Left cardiac atrium (tissue), 4 donors: ENCODE results near the gene TTR. TPM values are rescaled to one million over a fixed set of nuclear protein-coding genes. Genes with fewer than 3 reads are reported as not detected.

Experiments
- ATAC-seq, 2 donors: fragments of 200-7000 bp; cut with Tn5 transposase; one replicate each; pipeline ENCODE4 v1.9.1; 2020; ENCODE audit warnings: mild to moderate bottlenecking in 2 of 2, moderate library complexity in 2 of 2
- DNase-seq: peaks from one replicate; pipeline ENCODE4 v3.0.0-alpha.2; 2020
- intact Hi-C, 2 donors: fragments of 100-400 bp; cut with DNase I; formaldehyde crosslinking; loops; one replicate each; pipeline versions ENCODE4 v1.14.1 to v1.15.1; 2022 to 2023
- total RNA-seq, 2 donors: library from RNA; stranded (reverse); fragmentation: NEBNext Ultra II Directional; extraction: Animal tissue kit (Norgen Biotek cat#: 25700); gene quantifications; one replicate each; pipeline ENCODE4 v1.2.1, GENCODE V29; 2021
- donor health status: DM: no; HTN: yes; CAD: no.
- donor health status: DM: no; HTN: yes; CAD: no; lungs with severe emphysema.
- donor health status: DM: yes; HTN: yes; CAD: no.
- donor health status: Dilated cardiomyopathy.

The TTR gene
- total RNA-seq, 2 donors from 2014 or later: 0.34 TPM; not detected in 1

DNA sequence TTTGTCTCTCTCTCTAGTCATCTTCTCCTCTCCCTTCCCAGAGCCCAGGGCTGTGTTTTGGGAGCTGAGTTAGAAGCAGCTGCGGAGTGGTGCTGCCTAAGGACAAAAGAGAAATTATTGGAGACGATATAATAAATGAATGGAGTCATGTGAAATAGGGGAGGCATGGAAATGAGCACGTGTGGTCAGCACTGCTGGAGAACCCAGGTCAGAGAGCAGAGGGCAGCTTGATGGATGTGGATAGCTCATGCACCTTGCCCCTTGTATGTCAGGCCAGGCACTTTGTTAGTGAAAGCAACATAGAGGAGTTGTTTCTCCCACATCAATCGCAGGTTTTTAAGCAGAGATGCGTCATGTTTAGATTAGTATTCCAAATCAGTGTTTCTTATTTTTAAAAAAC is 15.7 kb downstream of the TTR start:
- DNase-seq (no peak), ATAC-seq (no peak)
- intact Hi-C loops: no loop called here

DNA sequence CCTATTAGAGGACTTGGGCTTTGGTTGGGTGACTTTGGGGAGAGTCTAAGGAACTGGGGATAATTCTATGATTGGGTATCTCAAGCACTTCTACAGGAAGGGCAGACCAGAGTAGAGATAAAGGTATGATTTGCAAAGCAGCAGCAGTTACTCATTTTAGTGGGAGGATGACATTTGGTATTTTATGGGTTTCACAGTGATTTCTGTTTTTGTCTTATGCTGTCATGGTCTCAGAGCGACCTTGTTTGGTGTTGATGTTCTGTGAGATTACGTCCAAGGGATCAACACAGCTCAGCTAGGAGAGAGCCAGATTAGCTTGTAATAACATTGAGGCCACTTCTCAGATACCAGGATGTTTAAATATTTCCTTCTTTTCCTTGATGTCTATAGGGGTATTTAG is 18.2 kb downstream of the TTR start:
- ATAC-seq: no peak
- intact Hi-C loops: no loop called here

DNA sequence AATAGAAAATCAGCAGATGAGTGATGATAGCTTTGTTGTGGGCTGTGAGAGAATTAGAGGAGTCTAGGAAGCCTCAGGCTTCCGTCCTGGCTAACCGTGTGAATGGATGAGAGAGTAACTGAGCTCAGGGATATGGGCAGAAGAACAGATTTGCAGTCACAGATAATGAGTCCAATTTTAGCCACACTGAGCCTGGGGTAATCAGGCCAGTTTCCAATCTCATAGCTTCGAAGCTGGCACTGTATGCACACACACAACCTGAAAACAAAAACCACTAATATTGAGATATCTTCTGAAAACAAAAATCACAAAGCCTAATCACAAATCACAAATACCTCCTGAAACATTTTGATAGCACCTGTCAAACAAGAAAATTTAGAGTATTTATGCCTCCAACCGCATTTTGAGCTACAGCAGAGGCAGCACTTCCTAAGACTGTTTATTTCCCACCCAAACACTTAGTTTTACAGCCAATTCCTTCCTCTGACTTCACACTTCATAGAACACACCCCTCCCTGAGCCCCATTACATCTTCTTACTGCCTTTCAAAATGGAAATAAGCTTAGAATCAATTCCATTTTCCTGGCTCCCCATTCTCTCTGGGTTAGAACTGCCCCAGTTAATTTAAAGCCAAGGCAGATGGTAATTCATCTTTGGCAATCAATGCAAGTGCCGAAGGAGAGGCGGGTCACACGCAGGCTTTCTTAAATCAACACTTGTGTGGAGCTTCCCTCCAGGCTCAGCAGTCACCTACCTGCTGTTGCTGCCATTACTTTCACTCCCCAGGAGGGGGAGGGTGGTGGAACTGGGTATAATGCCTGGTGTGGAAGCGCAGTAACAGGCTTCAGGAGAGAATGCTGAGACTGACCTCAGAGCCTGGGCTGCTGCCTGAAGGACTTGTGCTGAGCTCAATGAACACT is 18.9 kb downstream of the TTR start:
- ATAC-seq (peak; percentile 23 to 71), DNase-seq (no peak)
- intact Hi-C loops: no loop called here

More for the DNA sequence above, 18.2 kb downstream of the TTR start:
- DNase-seq: no peak

DNA sequence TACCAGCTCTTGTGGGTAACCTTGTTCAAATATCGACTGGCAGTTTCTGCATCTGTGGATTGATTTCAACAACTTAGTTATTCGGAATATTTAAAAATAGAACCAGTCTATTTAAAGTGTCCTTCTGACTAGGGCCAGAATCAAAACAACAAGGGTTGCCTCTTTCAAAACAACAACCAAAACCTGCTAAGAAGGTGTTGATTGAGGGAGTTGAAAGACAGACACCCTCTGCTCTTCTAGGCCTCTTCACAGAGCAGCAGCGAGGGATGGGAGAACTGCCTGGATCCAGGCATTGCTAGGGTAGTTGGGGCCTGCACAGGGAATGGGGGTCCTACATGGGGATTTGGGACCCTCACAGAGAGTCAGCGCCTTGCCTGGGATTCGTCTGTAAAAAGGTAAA is 19.8 kb downstream of the TTR start:
- ATAC-seq (no peak), DNase-seq (no peak)
- intact Hi-C loops: no loop called here

DNA sequence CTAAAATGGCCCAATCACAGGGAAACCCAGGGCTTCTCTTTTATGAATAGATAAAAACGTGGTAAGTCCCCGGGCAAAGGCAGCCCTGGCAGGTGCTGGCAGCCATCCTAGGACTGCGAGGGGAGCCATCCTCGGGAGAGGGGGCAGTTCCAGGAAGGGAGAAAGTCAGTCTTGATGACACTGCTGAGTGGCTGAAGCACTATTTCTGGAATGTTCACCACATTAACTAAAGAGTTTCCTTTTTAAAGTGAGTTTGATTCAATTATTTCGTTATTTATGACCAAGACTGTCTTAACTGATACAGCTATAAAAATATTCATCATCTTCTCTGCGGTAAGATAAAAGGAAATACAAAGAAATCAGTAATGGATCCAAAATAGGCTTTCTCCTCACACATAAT is 20.4 kb downstream of the TTR start:
- ATAC-seq (peak in 1 of 2 donors; percentile 29), DNase-seq (no peak)
- intact Hi-C loops: no loop called here

DNA sequence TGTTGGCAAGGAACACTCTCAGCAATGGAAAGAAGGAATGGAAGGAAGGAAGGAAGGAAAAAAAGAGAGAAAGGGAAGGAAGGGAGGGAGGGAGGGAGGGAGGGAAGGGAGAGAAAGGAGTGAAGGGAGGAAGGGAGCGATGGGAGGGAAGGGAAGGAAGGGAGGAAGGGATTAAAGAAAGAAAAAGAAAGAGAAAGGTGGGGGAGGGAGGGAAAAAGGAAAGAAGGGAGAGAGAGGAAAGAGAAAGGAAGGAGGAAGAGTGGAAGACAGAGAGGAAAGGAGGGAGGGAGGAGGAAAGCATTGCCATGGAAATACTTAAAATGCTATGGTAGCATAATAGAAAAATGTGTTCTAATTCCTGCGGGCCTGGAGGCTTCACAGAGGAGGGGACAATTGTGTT is 22.4 kb downstream of the TTR start:
- intact Hi-C loops: no loop called here
- no peak for ATAC-seq
- no peak for DNase-seq

DNA sequence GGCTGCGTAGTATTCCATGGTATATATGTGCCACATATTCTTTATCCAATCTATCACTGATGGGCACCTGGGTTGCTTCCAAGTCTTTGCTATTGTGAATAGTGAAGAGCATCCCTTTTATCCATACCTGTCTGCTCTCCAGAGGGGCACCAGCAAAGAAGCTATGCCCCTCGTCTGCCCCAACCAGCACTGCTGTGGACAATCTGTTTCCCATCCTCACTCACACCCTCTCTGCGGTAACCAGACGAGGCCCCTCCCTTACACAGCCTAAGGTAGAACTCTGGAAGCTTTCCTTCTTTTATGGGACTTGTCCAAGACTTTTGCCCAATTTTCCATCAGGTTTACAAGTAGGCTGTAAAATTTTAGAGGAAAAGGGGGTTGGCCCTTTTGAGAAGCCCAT is 24.9 kb downstream of the TTR start:
- no peak for ATAC-seq
- intact Hi-C loops: no loop called here
- no peak for DNase-seq

DNA sequence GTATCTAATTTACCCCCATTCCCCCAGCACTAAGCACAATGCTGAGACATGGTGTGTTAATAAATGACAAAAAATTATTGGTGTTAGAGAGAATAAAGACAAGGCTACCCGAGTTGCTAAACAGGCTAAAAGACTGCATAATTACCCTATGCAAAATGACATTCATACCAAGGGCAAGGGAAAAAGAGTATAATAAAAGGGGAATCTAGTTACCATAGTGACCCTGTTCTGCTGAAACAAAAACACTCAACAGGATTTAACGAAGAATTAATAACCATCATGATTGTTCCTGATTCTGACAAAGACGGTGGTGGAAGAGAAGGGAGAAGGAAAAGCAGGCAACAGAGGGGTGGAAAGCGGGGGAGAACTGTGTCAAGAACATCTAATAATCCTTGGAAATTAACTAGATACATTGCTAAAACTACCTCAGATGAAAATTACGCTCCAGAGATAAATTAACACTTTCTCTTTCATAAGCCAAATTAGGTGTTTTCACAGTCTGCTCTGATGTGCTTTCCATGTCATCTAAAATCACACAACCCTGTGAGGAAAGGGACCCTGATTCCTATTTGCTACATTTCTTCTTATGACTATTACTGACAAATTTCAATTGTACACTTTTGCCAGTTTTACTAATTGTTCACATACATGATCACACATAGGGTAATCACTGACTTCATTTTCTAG is 25.5 kb downstream of the TTR start:
- intact Hi-C loops: no loop called here
- DNase-seq (no peak), ATAC-seq (no peak)

DNA sequence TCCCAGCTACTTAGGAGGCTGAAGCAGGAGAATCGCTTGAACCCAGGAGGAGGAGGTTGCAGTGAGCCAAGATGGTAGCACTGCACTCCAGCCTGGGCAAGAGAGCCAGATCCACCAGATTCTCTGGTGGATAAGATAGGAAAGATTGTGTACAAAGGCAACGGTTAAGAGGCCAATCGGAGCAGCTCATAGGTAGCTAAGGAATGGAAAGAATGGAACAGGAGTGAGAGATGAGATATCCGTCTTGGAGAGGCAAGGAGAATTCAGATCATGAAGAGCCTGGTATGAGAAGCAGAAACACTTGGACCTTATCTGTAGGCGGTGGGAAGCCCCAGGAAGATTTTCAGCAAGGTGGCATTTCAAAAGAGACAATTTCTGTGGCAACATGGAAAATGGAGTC is 27.1 kb downstream of the TTR start:
- ATAC-seq (no peak), DNase-seq (no peak)
- intact Hi-C loops: no loop called here

DNA sequence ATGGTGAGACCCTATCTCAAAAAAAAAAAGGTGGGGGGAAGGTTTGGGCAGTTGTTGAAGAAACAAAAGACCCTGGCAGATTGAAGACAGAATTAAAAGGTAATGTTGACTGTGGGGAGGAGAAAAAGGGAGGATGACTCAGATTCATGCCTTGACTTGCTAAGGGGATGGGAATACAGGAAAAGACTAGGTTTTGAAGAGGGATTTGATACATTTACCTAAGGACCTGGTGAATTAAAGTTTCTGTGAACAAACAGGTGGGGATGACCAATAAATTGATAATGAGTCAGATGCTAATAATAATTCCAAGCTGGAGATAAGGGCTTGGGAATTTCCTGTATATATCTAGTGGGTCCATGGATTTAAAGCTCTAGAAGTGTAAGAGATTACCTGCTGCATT is 27.6 kb downstream of the TTR start:
- intact Hi-C loops: no loop called here
- no peak for ATAC-seq

DNA sequence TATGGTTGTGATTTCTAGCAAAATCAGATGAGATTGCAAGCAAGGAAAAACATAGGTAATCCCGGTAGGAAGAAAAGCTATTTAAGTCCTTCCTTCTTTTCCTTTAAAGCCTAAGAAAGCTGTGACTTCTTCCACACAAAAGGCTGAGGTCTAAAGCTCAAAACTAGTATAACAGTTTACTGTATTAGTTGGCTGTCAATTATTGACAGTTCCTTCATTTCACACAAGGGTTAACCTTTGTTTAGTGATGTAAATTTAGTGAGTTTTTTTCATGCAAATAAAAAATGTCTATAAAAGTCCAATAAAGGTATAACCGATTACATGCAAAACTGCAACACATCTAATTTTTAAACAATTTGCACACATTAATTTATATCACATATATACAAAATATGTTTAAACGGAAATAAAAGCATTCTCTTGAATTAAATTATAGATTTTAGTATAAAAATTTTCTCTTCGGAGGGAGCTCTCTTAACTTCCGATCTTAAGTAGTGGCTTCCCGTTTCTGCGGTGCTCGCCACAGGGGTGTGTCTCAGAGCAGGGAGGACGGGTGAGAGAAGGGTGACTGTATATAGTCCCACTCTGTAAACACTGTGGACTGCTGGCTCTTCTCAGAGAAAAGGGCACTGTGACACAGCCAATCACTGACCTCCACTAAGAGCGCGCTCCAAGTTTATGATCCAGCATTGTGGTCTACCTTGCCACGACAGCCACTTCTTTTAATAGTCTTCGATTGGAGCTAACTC is 33.4 kb downstream of the TTR start:
- intact Hi-C loops: loop anchor here in 1 of 2 donors (5.0 kb wide), 1 partner anchor 68 kb away; no protein-coding TSS in a partner anchor
- ATAC-seq: no peak
- no peak for DNase-seq

More for the DNA sequence above, 27.6 kb downstream of the TTR start:
- DNase-seq: no peak

DNA sequence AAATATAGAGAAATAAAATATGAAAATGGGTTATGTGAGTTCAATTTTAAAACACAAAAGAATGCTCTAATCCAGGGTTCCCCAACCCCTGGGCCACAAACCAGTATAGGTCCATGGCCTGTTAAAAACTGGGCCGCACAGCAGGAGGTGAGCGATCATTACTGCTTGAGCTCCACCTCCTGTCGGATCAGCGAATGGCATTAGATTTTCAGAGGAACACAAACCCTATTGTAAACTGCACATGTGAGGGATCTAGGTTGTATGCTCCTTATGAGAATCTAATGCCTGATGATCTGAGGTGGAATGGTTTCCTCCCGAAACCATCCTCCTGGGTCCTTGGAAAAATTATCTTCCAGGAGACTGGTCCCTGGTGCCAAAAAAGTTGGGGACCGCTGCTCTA is 34.7 kb downstream of the TTR start:
- intact Hi-C loops: loop anchor here in 1 of 2 donors (5.0 kb wide), 1 partner anchor 69 kb away; no protein-coding TSS in a partner anchor
- ATAC-seq: no peak
- no peak for DNase-seq

DNA sequence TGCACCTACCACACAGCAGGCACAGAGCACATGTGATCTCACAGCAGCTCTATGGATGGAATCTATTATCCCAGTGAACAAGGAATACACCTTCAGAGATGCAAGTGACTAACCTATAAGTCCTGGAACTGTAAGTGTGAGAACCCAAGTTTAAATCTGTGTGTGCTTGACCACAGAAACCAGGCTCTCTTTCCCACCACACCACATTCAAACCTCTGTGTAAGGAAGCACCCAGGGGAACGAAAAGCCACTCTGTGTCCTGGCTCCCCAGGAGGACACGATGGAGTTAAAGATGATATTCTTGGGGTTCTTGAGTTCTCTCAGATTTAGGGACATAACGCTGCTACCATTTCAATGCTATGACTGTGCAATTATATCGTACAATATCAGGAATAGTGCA is 38.9 kb downstream of the TTR start:
- no peak for DNase-seq
- intact Hi-C loops: no loop called here
- ATAC-seq: no peak

DNA sequence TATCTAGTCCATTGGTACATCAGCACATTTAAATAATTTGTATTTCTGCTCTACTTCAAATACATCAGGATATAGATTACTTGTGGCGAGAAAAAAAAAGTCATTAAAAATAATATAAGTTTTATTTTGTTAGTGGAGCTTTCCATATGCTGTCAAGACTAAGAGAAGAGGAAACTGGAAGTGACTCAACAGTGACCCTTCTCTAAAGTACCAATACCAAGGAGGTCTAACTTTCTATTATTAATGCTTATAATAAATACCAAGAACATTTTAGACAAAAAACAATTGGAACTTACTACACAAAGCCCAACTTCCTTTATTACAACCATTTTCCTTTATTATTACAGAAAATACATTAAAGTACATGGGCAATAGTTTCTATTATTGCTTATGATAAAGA is 39.8 kb downstream of the TTR start:
- intact Hi-C loops: no loop called here
- DNase-seq (no peak), ATAC-seq (no peak)

DNA sequence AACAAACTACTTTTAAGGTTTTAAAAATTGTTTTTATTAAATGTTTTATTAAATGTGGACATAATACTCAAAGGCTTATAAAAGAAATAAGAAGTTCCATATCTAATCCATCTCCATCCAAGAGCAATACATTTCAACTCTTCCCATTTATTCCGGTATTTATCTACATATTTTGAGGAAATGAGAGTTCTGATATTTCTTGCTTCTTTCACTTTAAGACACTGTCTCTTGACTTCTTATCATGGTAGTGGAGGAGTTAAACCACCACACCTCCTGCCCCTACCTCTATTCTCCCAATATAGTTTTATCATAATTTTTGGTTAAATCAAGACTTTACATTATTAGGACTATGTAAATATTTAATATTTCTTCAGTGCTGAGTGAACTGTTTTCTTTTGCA is 40.7 kb downstream of the TTR start:
- DNase-seq (no peak), ATAC-seq (no peak)
- intact Hi-C loops: no loop called here

DNA sequence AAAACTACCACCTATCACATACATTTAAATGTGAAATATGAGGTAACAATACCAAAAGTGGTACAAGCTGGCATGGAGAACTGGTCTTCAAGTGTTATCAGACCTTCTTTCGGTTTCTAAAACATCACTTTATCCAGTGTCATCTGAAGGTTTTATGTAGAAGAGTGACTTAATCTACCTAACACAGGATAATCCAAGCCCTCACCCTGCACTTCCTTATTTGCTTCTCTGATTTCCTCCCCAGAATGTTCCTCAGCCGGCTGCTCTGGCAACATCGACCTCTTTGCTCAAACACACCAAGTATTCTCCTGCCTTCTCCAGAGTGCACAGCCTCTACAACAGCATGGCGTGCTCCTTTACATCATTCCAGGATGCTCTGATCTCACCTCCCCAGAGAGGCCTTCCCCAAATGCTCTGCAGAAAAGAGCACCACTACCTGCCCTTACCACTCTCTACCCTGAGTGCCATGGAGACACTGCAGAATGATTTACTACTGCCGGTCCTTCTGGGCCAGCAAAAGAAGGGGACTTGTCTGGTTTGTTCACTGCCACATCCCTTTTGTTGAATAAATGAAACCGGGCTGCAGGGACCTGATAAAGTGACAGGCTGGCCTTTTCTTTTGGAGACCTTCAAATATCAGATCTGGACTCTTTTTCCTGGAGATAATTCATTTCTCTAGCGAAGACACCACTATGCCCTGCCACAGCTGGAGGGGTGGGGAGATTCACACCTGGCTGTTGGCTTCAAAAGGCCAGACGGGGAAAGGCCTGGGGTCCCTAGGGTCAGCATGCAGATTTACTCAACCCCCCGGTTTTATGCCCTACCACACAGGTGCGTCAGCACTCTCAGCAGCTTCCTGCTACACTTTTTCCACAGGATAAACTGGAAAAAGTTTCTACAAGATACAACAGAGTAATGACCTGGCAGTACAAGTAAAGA is 42.0 kb downstream of the TTR start:
- DNase-seq (no peak), ATAC-seq (no peak)
- intact Hi-C loops: no loop called here

DNA sequence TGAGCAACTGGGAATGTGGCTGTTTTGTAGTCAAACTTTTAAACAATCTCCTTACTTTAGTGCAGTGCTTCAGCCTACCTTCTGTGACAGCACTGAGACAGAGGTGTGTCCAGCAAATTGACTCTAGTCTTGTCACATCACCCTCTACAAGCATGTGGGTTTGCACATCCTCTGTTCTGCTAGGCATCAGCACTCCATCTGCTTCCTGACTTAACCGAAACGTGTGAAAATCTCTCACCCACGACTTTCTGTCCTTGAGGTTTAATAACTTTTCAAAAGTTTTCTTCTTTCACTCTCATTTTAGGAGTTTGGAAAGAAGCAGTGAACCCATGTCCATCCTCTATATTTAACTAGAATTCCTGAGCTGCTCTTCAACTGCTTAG is 42.6 kb downstream of the TTR start:
- no peak for DNase-seq
- no peak for ATAC-seq
- intact Hi-C loops: no loop called here

DNA sequence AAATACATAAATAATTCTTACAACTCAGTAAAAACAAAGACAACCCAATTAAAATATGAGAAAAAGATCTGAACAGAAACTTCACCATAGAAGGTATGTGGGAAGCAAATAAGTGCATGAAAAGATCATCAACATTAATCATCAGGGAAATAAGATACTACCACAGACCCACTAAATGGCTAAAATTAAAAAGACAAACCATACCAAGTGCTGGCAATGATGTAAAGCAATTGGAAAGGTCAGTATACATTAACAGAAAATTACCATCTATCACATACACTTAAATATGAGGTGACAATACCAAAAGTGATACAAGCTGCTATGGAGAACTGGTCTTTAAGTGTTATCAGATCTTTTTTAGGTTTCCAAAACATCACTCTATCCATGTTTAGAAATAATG is 44.7 kb downstream of the TTR start:
- DNase-seq (no peak), ATAC-seq (no peak)
- intact Hi-C loops: no loop called here

DNA sequence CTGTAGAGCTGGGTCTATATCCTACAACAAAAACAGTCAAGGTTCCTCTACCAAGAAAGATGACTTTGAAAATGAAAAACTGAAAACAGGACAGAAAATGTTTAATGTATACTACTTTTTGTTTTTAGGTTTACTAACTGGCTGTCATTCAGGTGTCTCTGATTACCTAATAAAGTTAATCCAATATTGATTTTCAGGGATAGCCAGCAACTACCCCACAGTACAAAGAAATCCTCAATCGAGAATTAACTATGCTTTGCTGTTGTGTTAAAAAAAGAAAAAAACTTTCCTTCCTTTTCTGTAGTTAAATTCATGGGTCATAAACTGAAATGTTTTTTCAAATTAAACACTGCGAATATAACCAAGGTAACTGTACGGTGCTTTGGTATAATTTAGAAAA is 45.8 kb downstream of the TTR start:
- DNase-seq (no peak), ATAC-seq (no peak)
- intact Hi-C loops: no loop called here
